GM18873 (cell line): ENCODE results near the gene LAPTM5.
"Not testable (repeated sequence)": the region's sequence is repeated elsewhere in the genome, so short reads cannot be mapped to it uniquely, and the experiment has no call there.

Experiments
- ATAC-seq: cut with Tn5 transposase; IDR thresholded peaks from one replicate; pipeline ENCODE4 v1.9.1; 2021; ENCODE audit warnings: mild to moderate bottlenecking, moderate library complexity, moderate number of reproducible peaks; ENCODE audit not compliant: unreplicated experiment, low FRiP score

Gene LAPTM5

GRCh38 chr1:30704271-30704670 is 53.3 kb downstream of the LAPTM5 start:
- ATAC-seq, result no peak

GRCh38 chr1:30702823-30703222 is 54.8 kb downstream of the LAPTM5 start:
- no peak for ATAC-seq

GRCh38 chr1:30701258-30701633 is 56.3 kb downstream of the LAPTM5 start:
- no peak for ATAC-seq

GRCh38 chr1:30700528-30701257 is 56.9 kb downstream of the LAPTM5 start:
- ATAC-seq, result no peak

GRCh38 chr1:30699762-30700161 is 57.8 kb downstream of the LAPTM5 start:
- no peak for ATAC-seq

GRCh38 chr1:30698401-30698981 is 59.1 kb downstream of the LAPTM5 start:
- ATAC-seq, result no peak

- ATAC-seq, result no peak
Measured at GRCh38 chr1:30697571-30698376, 59.8 kb downstream of the LAPTM5 start.

GRCh38 chr1:30696831-30697230 is 60.7 kb downstream of the LAPTM5 start:
- ATAC-seq, result no peak

- ATAC-seq, result no peak
Measured at GRCh38 chr1:30695439-30695841, 62.1 kb downstream of the LAPTM5 start.

- ATAC-seq, result no peak
Measured at GRCh38 chr1:30694280-30695175, 63.0 kb downstream of the LAPTM5 start.

- no peak for ATAC-seq
Measured at GRCh38 chr1:30693822-30694221, 63.8 kb downstream of the LAPTM5 start.

- no peak for ATAC-seq
Measured at GRCh38 chr1:30693366-30693765, 64.2 kb downstream of the LAPTM5 start.

- ATAC-seq, result no peak
Measured at GRCh38 chr1:30692948-30693301, 64.6 kb downstream of the LAPTM5 start.

GRCh38 chr1:30692201-30692947 is 65.2 kb downstream of the LAPTM5 start:
- ATAC-seq, result no peak

- no peak for ATAC-seq
Measured at GRCh38 chr1:30691480-30691879, 66.1 kb downstream of the LAPTM5 start.

- ATAC-seq, result no peak
Measured at GRCh38 chr1:30689901-30690645, 67.5 kb downstream of the LAPTM5 start.

- ATAC-seq, result no peak
Measured at GRCh38 chr1:30688920-30689794, 68.4 kb downstream of the LAPTM5 start.

GRCh38 chr1:30688516-30688915 is 69.1 kb downstream of the LAPTM5 start:
- ATAC-seq, result not testable (repeated sequence)
